Measurements from ENCODE around the gene AP3S2.
"Not testable (repeated sequence)": the region's sequence is repeated elsewhere in the genome, so short reads cannot be mapped to it uniquely, and the experiment has no call there.

Gene AP3S2
- 6.6 to 16.8 (median 13.7) reads per million in 3 experiments for total RNA-seq

DNA sequence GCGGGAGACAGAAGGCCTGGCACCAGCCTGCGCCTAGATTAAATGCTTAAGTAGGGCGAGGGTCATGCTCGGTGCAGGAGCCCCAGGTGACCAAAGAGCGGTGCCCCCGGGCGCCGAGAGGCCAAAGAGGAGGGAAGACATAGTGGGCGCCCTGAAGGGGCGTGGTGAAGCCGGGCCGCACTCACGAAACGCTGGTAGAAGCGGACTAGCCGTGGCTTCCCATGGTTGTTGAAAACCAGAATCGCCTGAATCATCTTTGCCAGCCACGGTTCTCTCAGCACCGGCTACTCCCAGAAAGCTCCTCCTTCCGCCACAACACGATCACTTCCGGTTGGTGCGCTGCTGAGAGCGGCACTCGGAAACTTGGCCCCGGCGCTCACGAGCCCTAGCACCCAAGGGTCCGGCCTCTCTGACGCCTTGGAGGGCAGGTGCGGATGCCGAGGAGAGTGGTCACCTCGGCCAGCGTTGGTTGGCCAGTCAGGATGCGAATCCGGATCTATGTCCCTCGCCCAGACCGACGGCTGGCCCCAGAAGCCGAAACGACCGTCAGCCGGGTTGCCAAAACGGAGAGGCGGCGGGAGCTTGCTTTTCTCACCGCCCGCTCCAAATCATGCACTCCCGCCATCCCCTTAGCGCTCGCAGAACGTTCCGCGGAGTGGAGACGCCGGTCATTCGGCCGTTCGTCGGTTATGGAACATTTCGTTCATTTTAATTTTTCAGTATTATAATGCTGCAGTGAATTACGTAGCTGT is at the start of gene AP3S2:
TSS of gene AP3S2 (minus strand) at position 299 of the 752 bp plus-strand sequence. CDS start at position 254, 45 bp downstream.
- DNase-seq: peak; percentile 83

GRCh38 chr15:89939910-89940309 is 46.1 kb upstream of the AP3S2 start:
- no peak for DNase-seq

DNA sequence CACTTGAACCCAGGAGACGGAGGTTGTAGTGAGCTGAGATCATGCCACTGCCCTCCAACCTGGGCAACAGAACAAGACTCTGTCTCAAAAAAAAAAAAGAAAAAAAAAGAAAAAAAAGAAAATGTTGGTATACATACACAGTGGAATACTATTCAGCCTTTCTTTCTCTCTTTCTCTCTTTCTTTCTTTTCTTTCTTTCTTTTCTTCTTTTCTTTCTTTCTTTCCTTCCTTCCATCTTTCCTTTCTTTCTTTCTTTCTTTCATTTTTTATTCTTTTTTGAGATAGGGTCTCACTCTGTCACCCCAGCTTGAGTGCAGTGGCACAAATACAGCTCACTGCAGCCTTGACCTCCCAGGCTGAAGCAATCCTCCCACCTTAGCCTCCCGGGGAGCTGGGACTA is 45.6 kb upstream of the AP3S2 start:
- not testable (repeated sequence) for DNase-seq

GRCh38 chr15:89937365-89938350 is 43.9 kb upstream of the AP3S2 start:
- DNase-seq: no peak

- no peak for DNase-seq
These were observed 43.0 kb upstream of the AP3S2 start for GRCh38 chr15:89936786-89937265.

DNA sequence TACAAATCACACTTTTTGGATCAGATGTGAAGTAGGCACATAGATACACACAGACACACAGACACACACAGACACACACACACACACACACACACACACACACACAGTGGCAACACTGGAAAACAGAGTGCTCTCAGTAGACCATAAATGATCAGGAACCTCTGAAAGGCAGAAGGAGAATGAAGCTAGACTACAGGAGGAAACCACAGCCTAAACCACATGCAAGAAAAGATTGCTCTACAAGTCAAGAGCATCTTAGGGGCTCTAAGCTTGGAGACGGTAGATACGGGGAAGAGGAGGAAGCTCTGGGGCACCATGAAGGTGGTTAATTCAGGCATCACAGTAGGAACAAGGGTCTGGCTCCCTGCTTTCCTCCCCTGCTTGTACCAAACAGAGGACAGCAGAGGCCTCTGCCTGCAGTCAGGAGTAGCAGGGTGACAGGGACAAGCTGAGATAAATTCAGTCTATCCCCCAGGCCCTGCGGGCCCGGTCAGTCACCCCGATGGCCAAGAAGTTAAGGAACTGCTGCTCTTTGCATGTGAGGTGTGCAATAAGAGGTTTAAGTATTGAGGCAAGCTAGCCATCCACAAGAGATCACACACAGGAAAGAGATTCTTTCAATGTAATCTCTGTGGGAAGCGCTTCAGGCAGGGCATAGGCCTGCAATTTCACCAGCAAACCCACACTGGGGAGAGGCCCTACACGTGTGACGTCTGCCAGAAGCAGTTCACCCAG is 42.4 kb upstream of the AP3S2 start:
- DNase-seq: peak; percentile 36

GRCh38 chr15:89932880-89933279 is 39.1 kb upstream of the AP3S2 start:
- no peak for DNase-seq

DNA sequence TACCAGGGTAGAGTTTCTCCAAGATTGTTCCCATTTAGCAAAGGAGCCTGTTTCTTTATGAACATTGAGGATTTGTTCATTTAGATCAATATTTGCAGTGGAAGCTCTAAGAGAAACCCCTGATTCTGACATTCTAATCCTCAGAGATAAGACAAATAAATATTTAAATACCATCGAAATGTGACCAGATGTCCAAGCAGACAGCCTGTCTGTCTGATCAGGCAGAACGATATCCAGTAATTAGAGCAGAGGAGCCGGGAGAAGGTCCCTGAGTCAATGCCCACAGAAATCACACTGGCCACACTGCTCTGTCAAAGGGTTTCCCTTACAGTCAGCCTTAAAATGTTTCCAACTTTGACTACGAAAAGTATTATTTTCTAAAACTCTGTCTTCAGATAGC is 34.6 kb upstream of the AP3S2 start:
- DNase-seq: no peak

DNA sequence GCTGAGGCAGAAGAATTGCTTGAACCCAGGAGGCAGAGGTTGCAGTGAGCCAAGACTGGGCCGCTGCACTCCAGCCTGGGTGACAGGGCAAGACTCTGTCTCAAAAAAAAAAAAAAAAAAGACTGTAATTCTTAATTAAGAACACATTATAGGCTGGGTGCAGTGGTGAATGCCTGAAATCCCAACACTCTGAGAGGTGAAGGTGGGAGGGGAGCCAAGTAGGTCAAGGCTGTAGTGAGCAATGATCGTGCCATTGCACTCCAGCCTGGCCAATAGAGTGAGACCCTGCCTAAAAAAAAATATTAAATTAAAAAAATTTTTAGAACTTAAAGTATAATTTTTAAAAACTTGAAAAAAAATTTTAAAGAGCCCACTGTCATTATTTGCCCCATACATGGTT is 32.4 kb upstream of the AP3S2 start:
- no peak for DNase-seq

DNA sequence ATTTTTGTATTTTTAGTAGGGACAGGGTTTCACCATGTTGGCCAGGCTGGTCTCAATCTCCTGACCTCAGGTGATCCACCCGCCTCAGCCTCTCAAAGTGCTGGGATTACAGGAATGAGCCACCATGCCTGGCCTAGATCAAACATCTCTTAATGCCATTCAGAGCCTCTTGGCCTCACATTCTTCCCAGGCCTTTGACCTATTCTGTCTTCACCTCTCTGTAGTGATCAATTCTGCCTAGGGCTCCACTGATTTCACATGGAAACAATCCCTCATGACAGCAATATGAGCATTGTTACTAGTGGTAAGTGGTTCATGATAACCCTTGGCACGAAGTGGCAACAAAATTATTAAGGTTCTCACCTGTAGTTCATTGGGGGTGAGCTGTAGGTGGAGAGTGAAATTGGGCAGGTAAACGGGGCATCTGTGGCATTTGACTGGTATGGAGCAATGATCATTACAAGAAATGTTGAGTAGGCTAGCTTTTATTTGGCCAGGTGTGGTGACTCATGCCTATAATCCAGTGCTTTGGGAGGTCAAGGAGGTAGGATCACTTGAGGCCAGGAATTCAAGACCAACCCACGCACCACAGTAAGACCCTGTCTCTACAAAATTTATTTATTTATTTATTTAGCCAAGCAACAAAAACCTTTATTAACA is 23.8 kb upstream of the AP3S2 start:
- no peak for DNase-seq

- DNase-seq: no peak
These were observed 22.9 kb upstream of the AP3S2 start for GRCh38 chr15:89916660-89917059.

- no peak for DNase-seq
These were observed 19.0 kb upstream of the AP3S2 start, which contains the start of gene ARPIN for GRCh38 chr15:89912674-89913396. TSS of gene ARPIN (minus strand) at chr15:89912952. CDS start at chr15:89912835, 117 bp downstream.

- no peak for DNase-seq
These were observed 18.4 kb upstream of the AP3S2 start for GRCh38 chr15:89912145-89912673.

DNA sequence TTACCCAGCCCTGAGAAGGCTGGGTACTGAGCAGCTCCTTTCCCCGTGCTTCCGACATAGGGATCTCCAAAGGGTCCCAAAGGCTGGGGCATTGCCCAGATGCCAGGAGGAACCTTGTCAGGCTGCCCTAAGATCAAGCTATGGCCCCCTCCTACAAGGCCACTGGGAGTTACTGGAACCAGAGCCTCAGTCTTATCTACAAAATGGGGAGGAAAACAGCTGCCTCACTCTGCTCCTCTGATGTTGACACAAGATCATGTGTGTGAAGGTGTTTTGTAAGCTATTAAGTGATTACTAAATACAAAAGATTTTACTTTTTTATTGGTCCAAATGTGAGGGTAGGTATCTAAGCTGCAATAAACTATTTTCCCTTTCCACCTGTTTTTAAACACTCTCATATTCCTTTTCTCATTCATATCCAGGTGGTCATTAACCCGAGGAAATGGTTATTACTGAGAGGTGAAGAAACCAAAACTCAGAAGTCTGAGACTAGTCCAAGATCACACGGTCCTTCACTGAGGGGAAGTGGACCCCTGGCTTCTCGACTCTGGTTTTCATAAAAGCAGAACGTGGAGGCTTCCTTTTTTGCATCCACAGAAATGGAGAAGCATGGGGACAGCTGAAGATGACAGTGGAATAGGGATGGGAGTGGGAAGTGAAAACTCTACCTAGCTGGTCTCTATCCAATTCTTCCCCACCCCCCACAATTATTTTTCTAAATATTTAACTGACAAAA is 17.3 kb upstream of the AP3S2 start:
- no peak for DNase-seq

GRCh38 chr15:89909611-89910010 is 15.8 kb upstream of the AP3S2 start:
- DNase-seq: no peak

- DNase-seq: no peak
These were observed 14.4 kb upstream of the AP3S2 start for GRCh38 chr15:89908226-89908625.

DNA sequence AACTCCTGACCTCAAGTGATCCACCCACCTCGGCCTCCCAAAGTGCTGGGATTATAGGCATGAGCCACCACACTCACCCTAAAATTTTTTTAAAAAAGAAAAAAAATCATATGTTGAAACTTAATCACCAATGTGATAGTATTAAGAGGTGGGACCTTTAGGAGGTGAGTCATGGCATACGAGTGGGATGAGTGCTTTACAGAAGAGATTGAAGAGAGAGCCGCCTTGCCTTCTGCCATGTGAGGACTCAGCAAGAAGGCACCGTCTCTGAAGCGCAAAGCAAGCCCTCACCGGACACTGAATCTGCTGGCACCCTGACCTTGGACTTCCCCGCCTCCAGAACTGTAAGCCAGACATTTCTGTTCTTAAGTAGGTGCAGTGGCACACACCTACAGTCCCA is 13.5 kb upstream of the AP3S2 start:
- no peak for DNase-seq

GRCh38 chr15:89905846-89906378 is 12.1 kb upstream of the AP3S2 start:
- DNase-seq: no peak

GRCh38 chr15:89904519-89904918 is 10.7 kb upstream of the AP3S2 start:
- no peak for DNase-seq

DNA sequence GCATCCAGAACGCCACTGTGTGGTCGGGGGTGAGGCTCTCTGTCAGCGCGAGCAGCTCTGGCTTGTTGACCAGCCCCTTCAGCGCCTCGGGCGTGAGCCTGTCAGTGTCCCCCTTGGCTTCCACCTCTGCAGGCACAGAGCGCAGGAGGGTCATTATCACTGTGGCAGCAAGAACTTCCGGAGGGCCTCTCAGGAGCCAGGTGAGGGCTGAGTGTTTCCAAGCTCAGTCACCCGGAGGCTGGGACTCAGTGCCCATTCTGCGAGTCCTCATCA is 10.0 kb upstream of the AP3S2 start:
- DNase-seq: no peak
